ENCODE measurements around the gene DR1. TPM values are rescaled to one million over a fixed set of nuclear protein-coding genes. Genes with fewer than 3 reads are reported as not detected.

Gene DR1
- total and polyA plus RNA-seq, 10 of the 15 experiments (the other 5 are each of a cell fraction or from before 2014, with no cell fraction given): 7.4 to 56.1 (median 35.4) TPM

DNA sequence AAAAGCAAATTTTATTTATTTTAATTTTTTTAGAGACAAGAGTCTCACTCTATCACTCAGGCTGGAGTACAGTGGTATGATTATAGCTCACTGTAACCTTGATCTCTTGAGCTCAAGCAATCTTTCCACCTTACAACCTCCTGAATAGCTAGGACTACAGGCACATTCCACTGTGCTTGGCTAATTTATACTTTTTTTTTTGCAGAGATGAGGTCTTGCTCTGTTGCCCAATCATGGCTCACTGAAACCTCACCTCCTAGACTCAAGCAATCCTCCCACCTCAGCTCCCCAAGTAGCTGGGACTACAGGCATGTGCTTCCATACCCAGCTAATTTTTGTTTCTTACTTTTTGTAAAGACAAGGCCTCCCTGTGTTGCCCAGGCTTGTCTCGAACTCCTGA lies 49.5 kb downstream of the DR1 start (continued):
- TF ChIP-seq, protein P1, sequence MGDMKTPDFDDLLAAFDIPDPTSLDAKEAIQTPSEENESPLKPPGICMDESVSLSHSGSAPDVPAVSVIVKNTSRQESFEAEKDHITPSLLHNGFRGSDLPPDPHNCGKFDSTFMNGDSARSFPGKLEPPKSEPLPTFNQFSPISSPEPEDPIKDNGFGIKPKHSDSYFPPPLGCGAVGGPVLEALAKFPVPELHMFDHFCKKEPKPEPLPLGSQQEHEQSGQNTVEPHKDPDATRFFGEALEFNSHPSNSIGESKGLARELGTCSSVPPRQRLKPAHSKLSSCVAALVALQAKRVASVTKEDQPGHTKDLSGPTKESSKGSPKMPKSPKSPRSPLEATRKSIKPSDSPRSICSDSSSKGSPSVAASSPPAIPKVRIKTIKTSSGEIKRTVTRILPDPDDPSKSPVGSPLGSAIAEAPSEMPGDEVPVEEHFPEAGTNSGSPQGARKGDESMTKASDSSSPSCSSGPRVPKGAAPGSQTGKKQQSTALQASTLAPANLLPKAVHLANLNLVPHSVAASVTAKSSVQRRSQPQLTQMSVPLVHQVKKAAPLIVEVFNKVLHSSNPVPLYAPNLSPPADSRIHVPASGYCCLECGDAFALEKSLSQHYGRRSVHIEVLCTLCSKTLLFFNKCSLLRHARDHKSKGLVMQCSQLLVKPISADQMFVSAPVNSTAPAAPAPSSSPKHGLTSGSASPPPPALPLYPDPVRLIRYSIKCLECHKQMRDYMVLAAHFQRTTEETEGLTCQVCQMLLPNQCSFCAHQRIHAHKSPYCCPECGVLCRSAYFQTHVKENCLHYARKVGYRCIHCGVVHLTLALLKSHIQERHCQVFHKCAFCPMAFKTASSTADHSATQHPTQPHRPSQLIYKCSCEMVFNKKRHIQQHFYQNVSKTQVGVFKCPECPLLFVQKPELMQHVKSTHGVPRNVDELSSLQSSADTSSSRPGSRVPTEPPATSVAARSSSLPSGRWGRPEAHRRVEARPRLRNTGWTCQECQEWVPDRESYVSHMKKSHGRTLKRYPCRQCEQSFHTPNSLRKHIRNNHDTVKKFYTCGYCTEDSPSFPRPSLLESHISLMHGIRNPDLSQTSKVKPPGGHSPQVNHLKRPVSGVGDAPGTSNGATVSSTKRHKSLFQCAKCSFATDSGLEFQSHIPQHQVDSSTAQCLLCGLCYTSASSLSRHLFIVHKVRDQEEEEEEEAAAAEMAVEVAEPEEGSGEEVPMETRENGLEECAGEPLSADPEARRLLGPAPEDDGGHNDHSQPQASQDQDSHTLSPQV (IDR thresholded peaks at IDR 0.05): no peak
- TF ChIP-seq MTA2 (IDR thresholded peaks at IDR 0.05; ENCODE audit: low read depth) (no peak), IKZF1 (conservative IDR thresholded peaks at IDR 0.05) (no peak), FOS (IDR thresholded peaks at IDR 0.05; ENCODE audit: borderline replicate concordance, extremely low read depth, insufficient read length) (no peak), HDAC2 (IDR thresholded peaks at IDR 0.05) (no peak), SREBF1 (IDR thresholded peaks at IDR 0.05; ENCODE audit: low read length) (no peak), SMAD1 (IDR thresholded peaks at IDR 0.05; ENCODE audit: low read depth, partially characterized antibody) (no peak), SIN3A (IDR thresholded peaks at IDR 0.05; ENCODE audit: low read depth, low read length) (no peak)

- SMC1A ChIA-PET (ENCODE audit: uncharacterized antibody, unreplicated experiment): no interaction called here
- BruUV-seq (replicated peaks): no TSS peak
- no peak for ATAC-seq
- TF ChIP-seq BACH1 (IDR thresholded peaks at IDR 0.05; ENCODE audit: borderline replicate concordance): no peak
- TF ChIP-seq LARP7 (IDR thresholded peaks at IDR 0.05): no peak
- no peak for TF ChIP-seq STAT1 (conservative IDR thresholded peaks at IDR 0.05)
- TF ChIP-seq SUPT20H (IDR thresholded peaks at IDR 0.05; ENCODE audit: borderline replicate concordance, control insufficient read depth, low read depth, low read length): no peak
- TF ChIP-seq IKZF2 (IDR thresholded peaks at IDR 0.05): no peak
- TF ChIP-seq CTCF (IDR thresholded peaks at IDR 0.05 in 2 of 3, conservative IDR thresholded peaks at IDR 0.05 in 1 of 3; ENCODE audit: control insufficient read depth in 2 of 3, extremely low read depth in 1 of 3, insufficient read depth in 1 of 3, low read depth in 3 of 3, low read length in 3 of 3): no peak
- no peak for TF ChIP-seq ZNF274 (IDR thresholded peaks at IDR 0.05; ENCODE audit: insufficient read depth, insufficient read length)
- TF ChIP-seq, protein P2, sequence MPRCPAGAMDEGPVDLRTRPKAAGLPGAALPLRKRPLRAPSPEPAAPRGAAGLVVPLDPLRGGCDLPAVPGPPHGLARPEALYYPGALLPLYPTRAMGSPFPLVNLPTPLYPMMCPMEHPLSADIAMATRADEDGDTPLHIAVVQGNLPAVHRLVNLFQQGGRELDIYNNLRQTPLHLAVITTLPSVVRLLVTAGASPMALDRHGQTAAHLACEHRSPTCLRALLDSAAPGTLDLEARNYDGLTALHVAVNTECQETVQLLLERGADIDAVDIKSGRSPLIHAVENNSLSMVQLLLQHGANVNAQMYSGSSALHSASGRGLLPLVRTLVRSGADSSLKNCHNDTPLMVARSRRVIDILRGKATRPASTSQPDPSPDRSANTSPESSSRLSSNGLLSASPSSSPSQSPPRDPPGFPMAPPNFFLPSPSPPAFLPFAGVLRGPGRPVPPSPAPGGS (IDR thresholded peaks at IDR 0.05; ENCODE audit: borderline replicate concordance, insufficient read depth, low read depth, low read length, poor library complexity, severe bottlenecking): no peak
Measured at GRCh38 chr1:93399781-93400180, 54.1 kb downstream of the DR1 start.

More at GRCh38 chr1:93399781-93400180, 54.1 kb downstream of the DR1 start:
- in situ Hi-C loops (cut with MboI) (no loop called here), intact Hi-C loops (cut with micrococcal nuclease; ENCODE audit: unreplicated experiment) (no loop called here)
- H3K27me3 ChIP-seq (replicated peaks in 1 of 2; ENCODE audit: control insufficient read depth in 2 of 2, insufficient read depth in 2 of 2, low read length in 1 of 2): no peaks in the 10 kb centered on the region
- no peaks in the 10 kb centered on the region for H3K79me2 ChIP-seq (ENCODE audit: control insufficient read depth, insufficient read depth, low read length)
- no peak overlapping the region for H3K4me2 ChIP-seq (ENCODE audit: control insufficient read depth, insufficient read depth)
- H3K4me3 ChIP-seq: no peak overlapping the region
- no peak overlapping the region for H3K9ac ChIP-seq (ENCODE audit: control insufficient read depth, insufficient read depth, low read length)
- ChIA-PET CTCF (no interaction called here), RAD21 (ENCODE audit: unreplicated experiment) (no interaction called here), POLR2A (no interaction called here)
- H2AFZ ChIP-seq (ENCODE audit: control insufficient read depth, low read depth, low read length): no peak overlapping the region
- H3K27ac ChIP-seq (ENCODE audit: control insufficient read depth, insufficient read depth): no peak overlapping the region
- H3K36me3 ChIP-seq (ENCODE audit: control insufficient read depth in 2 of 2, insufficient read depth in 2 of 2, low read length in 1 of 2): no peaks in the 10 kb centered on the region
- no peaks in the 10 kb centered on the region for H4K20me1 ChIP-seq (ENCODE audit: control insufficient read depth, insufficient read depth)
- DNase-seq (ENCODE audit: low read depth, low spot score) (no peak), FAIRE-seq (no peak)
- H3K4me1 ChIP-seq (ENCODE audit: control insufficient read depth, insufficient read depth, low read length): no peaks in the 10 kb centered on the region
- no peaks in the 10 kb centered on the region for H3K9me3 ChIP-seq (replicated peaks; ENCODE audit: control insufficient read depth, insufficient read depth, low read length)

Measured in GM12878 (cell line).